22Rv1 (cell line): ENCODE data around the gene ZNF607.

Experiments
- ZFX ChIP-seq: fragments of 450-650 bp; IDR thresholded peaks from 2 replicates; pipeline ENCODE4 v1.6.1; 2017; ENCODE audit warnings: antibody characterized with exemption, borderline replicate concordance
- TF ChIP-seq, protein P1 (sequence below): fragments of 450-650 bp; IDR thresholded peaks from 2 replicates; pipeline ENCODE4 v1.5.1; 2017; ENCODE audit warnings: mild to moderate bottlenecking

DNA sequence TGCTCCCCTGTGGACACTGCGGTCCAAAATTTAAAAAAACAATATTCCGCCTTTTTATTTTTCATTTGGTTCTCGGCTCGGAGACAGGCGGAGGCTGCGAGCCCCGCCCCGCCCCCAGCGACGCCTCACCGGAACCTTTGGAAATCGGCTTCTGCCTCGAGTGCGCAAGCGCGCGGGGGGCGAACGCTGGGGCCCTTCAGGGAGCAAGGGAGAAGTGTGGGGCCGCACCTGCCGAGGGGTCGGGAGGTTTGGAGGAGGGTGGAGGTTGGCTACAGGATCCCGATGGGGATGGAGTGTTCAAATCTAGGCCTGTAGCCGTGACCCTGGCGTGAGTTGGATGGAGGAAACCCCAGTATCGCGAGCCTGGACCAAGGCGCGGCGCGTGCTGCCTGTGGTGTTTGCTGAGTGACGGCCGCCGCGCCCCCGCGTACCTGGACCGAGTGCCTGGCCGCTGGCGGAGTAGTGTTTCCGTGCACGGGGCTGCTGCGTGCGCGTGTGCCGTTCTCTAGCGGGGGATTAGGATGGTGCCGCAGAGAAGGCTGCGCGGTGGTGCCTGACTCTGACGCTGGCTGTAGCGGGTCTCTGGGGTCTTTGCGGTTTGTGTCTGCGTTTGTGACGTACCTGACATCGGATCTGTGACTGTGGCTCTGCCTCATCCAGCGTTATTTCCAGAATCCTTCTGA lies 63.7 kb downstream of the ZNF607 start:
- TF ChIP-seq, protein P1, sequence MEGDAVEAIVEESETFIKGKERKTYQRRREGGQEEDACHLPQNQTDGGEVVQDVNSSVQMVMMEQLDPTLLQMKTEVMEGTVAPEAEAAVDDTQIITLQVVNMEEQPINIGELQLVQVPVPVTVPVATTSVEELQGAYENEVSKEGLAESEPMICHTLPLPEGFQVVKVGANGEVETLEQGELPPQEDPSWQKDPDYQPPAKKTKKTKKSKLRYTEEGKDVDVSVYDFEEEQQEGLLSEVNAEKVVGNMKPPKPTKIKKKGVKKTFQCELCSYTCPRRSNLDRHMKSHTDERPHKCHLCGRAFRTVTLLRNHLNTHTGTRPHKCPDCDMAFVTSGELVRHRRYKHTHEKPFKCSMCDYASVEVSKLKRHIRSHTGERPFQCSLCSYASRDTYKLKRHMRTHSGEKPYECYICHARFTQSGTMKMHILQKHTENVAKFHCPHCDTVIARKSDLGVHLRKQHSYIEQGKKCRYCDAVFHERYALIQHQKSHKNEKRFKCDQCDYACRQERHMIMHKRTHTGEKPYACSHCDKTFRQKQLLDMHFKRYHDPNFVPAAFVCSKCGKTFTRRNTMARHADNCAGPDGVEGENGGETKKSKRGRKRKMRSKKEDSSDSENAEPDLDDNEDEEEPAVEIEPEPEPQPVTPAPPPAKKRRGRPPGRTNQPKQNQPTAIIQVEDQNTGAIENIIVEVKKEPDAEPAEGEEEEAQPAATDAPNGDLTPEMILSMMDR: no peak
- no peak for TF ChIP-seq ZFX
